ENCODE results near the gene FAF1.

- TF ChIP-seq, protein P1, sequence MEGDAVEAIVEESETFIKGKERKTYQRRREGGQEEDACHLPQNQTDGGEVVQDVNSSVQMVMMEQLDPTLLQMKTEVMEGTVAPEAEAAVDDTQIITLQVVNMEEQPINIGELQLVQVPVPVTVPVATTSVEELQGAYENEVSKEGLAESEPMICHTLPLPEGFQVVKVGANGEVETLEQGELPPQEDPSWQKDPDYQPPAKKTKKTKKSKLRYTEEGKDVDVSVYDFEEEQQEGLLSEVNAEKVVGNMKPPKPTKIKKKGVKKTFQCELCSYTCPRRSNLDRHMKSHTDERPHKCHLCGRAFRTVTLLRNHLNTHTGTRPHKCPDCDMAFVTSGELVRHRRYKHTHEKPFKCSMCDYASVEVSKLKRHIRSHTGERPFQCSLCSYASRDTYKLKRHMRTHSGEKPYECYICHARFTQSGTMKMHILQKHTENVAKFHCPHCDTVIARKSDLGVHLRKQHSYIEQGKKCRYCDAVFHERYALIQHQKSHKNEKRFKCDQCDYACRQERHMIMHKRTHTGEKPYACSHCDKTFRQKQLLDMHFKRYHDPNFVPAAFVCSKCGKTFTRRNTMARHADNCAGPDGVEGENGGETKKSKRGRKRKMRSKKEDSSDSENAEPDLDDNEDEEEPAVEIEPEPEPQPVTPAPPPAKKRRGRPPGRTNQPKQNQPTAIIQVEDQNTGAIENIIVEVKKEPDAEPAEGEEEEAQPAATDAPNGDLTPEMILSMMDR (IDR thresholded peaks at IDR 0.05): no peak
- TF ChIP-seq POLR2A (IDR thresholded peaks at IDR 0.05): no peak
These were observed 509.0 kb downstream of the FAF1 start for GRCh38 chr1:50450861-50451653.
